Small intestine (tissue), 7 donors: ENCODE results near the gene OR10J4. TPM values are rescaled to one million over a fixed set of nuclear protein-coding genes. Genes with fewer than 3 reads are reported as not detected.

Experiments
- DNase-seq, 2 donors: peaks; one replicate each; pipeline versions ENCODE4 v3.0.0 to v3.0.0-alpha.2; 2013
- FAIRE-seq: peaks from 2 replicates; lab custom pipeline; 2012; peaks lifted over from hg19 to GRCh38; lab: Jason Lieb, UNC
- H3K27ac ChIP-seq, 3 donors: one replicate each; pipeline ENCODE4 v1.5.1; 2013; ENCODE audit warnings: low read length in 2 of 3, mild to moderate bottlenecking in 2 of 3, control low read depth in 1 of 3, inconsistent platforms in 1 of 3, low read depth in 1 of 3, moderate library complexity in 1 of 3
- H3K27me3 ChIP-seq, 3 donors: one replicate each; pipeline ENCODE4 v1.6.1; 2013; ENCODE audit warnings: low read length in 3 of 3, inconsistent platforms in 1 of 3; ENCODE audit not compliant: control insufficient read depth in 3 of 3, insufficient read depth in 3 of 3
- H3K36me3 ChIP-seq, 3 donors: one replicate each; pipeline ENCODE4 v1.6.1; 2013; ENCODE audit warnings: low read length in 3 of 3, inconsistent platforms in 1 of 3, low read depth in 1 of 3, mild to moderate bottlenecking in 1 of 3, moderate library complexity in 1 of 3; ENCODE audit not compliant: control insufficient read depth in 3 of 3, insufficient read depth in 2 of 3
- H3K4me1 ChIP-seq, 3 donors: one replicate each; pipeline ENCODE4 v1.6.1; 2013; ENCODE audit warnings: low read length in 2 of 3, inconsistent platforms in 1 of 3, low read depth in 1 of 3, mild to moderate bottlenecking in 1 of 3, moderate library complexity in 1 of 3; ENCODE audit not compliant: control insufficient read depth in 3 of 3, insufficient read depth in 2 of 3
- H3K4me3 ChIP-seq, 3 donors: one replicate each; pipeline ENCODE4 v1.5.1; 2013; ENCODE audit warnings: low read length in 3 of 3, control low read depth in 1 of 3, inconsistent platforms in 1 of 3, low read depth in 1 of 3, mild to moderate bottlenecking in 1 of 3, moderate library complexity in 1 of 3
- H3K9me3 ChIP-seq, 2 donors: one replicate each; pipeline ENCODE4 v1.6.1; 2013; ENCODE audit warnings: low read depth in 1 of 2, low read length in 1 of 2; ENCODE audit not compliant: control insufficient read depth in 2 of 2, insufficient read depth in 1 of 2
- WGBS, 3 donors: extraction: QIAGEN DNeasy Blood & Tissue Kit; methylation state at CpG; one replicate each; pipeline ENCODE4 v1.1.7; 2013; 5-methylcytosine and 5-hydroxymethylcytosine counted together
- polyA plus RNA-seq, 4 donors: library from polyadenylated mRNA; stranded (reverse) in 3 of 4; unstranded in 1 of 4; fragments of 200-250 nt in 3 of 4; fragments of 120-200 nt in 1 of 4; gene quantifications; one replicate each; pipeline versions ENCODE4 v1.2.1 to v1.2.3, GENCODE V29; 2013
- donor health status: healthy with polysubstance abuse.
- donor health status: control.
- donor health status: control.
- donor health status: Bipolar disorder and iron deficiency.
- donor health status: healthy.

Gene OR10J4
- polyA plus RNA-seq, 4 donors: not detected

DNA sequence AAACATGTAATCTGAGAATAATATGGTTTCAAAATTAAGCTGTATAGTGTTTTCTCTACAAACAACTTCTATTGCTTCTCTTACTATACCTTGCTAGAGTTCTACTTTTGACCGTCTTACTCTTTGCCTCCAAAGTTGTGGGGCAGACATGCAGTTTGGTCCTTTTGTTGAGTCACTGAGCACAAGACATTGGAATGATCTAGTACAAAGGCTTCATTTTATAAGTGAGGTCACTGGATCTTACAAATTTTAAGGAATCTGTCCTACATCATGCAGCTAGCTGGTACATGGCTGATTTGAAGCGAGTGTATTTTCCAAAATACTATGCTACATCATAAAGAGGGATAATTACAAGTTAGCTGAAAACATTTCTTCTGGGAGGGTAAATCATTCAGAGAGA lies 36.3 kb downstream of the OR10J4 start:
- H3K27ac ChIP-seq: no peak overlapping the region
- FAIRE-seq: no peak
- 87 to 97% (median 87%) methylated on average over 2 of the region's 2 CpGs for WGBS, 3 donors

DNA sequence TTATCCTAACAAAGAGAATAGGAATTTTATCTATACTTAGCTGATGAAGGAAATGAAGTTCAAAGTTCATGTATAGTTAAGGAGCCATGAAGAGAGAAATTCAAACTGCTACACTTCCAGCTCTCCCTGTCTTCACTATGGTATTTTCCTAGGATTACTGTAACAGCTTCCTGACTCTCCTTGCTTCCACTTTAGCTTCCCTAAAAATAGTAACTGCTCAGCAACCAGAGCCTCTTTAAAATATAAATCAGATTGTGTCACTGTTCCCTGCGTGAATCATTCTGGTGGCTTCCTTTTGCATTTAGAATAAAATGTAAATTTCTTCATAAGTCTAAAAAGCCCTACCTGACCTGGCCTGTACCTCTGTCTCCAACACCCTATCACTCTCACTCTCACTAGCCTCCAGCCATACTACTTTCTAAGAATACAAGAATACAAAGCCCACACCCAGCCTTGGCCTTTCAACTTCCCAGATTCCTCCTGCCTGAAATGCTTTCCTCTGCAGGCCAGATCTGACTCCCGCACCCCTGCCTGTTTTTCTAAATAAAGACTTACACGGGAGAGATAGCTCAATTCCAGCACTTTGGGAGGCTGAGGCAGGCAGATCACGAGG lies 38.0 kb downstream of the OR10J4 start:
- 46 to 71% (median 58%) methylated on average over 4 of the region's 4 CpGs for WGBS, 3 donors
- Histone ChIP-seq H3K9me3 (no peaks in the 10 kb centered on the region), H3K4me3 (no peak overlapping the region), H3K27ac (peak overlapping the region in 1 of 3 donors; percentile 4), H3K27me3 (no peaks in the 10 kb centered on the region), H3K36me3 (no peaks in the 10 kb centered on the region), H3K4me1 (no peaks in the 10 kb centered on the region)
- DNase-seq: peak; percentile 17 to 34
- FAIRE-seq: no peak

More for the DNA sequence above, 36.3 kb downstream of the OR10J4 start:
- no peaks in the 10 kb centered on the region for H3K36me3 ChIP-seq
- DNase-seq: no peak
- H3K4me3 ChIP-seq: no peak overlapping the region
- H3K27me3 ChIP-seq: no peaks in the 10 kb centered on the region
- no peaks in the 10 kb centered on the region for H3K9me3 ChIP-seq
- no peaks in the 10 kb centered on the region for H3K4me1 ChIP-seq

DNA sequence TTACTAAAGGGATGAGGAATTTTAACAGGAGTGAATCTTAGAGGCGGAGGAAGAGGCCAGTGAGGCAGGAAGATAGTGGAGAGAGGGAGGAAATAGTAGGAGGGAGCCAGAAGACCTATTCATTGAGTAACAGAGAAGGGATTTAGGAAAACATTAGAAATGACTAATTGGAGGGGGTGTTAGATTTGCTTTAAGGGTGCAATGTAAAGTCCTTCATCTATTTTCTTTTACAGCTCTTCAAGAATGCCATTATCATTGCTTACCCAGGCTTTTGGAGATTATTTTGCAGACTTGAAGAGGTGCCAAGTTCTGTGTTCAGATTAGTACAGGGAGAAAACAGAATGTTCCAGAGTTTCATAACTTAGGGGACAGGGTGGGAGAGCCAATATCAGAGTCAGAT lies 41.3 kb downstream of the OR10J4 start:
- DNase-seq (no peak), FAIRE-seq (no peak)
- Histone ChIP-seq H3K4me1 (no peaks in the 10 kb centered on the region), H3K9me3 (no peaks in the 10 kb centered on the region), H3K27ac (no peak overlapping the region), H3K4me3 (no peak overlapping the region), H3K36me3 (no peaks in the 10 kb centered on the region), H3K27me3 (no peaks in the 10 kb centered on the region)
- 85 to 87% (median 86%) methylated on average over 1 of the region's 1 CpG for WGBS, 3 donors

DNA sequence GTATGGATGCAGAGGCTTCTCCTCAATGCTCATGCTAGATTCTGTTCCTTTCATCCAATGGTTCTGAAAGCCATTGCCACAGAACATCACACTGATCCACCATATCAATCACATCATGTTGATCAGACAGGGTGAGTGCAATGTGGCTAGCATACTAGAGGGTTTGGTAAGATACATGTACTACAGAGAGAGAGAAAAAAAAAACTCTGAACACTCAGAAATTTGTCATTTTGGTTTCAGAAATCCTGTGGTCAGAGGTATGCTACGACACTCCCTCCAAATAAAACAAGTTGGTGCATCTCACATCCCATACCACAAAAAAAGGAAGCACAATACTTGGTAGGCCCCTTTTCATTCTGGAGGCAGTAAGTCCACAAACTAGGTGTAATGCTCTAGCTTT lies 42.9 kb downstream of the OR10J4 start:
- Histone ChIP-seq H3K36me3 (no peaks in the 10 kb centered on the region), H3K9me3 (no peaks in the 10 kb centered on the region), H3K27me3 (no peaks in the 10 kb centered on the region), H3K27ac (no peak overlapping the region), H3K4me3 (no peak overlapping the region), H3K4me1 (no peaks in the 10 kb centered on the region)
- no peak for FAIRE-seq
- DNase-seq: no peak
- 70 to 91% (median 76%) methylated on average over 1 of the region's 1 CpG for WGBS, 3 donors

Other genes starting within 250 kb of the OR10J4 start
- gene ACKR1, start 227.3 kb upstream of the OR10J4 start, polyA plus RNA-seq: 10 to 100 TPM in 1 of 4 donors, 1 to 10 TPM in 3; 1.3 to 96.8 (median 2.7) TPM
- gene FCER1A, start 129.9 kb upstream of the OR10J4 start, polyA plus RNA-seq: 1 to 10 TPM in 1 of 4 donors, under 1 TPM in 2, not detected in 1; 0.12 to 2.2 (median 0.75) TPM
- not detected for gene OR10J1, start 7.5 kb downstream of the OR10J4 start, polyA plus RNA-seq
- not detected for gene OR10J5, start 103.8 kb downstream of the OR10J4 start, polyA plus RNA-seq
- under 1 TPM in 1 of 4 donors, not detected in 3; 0.07 TPM for gene APCS, start 155.6 kb downstream of the OR10J4 start, polyA plus RNA-seq